Endometrial microvascular endothelial cells (primary cell): ENCODE results near the gene DHX35. TPM values are rescaled to one million over a fixed set of nuclear protein-coding genes. Genes with fewer than 3 reads are reported as not detected.

Experiments
- in situ Hi-C: cut with HindIII; loops from 2 replicates; pipeline ENCODE4 v1.10.0; 2017; ENCODE audit warnings: low sequenced_read_pairs, low pct_unique_long_range_greater_than_20kb; ENCODE audit errors: inconsistent ontology term
- total RNA-seq: library from RNA; depleted of rRNA; stranded (reverse); fragments of >200 nt; gene quantifications from one replicate; pipeline ENCODE4 v1.2.3, GENCODE V29; 2015; ENCODE audit errors: inconsistent ontology term

DHX35 gene
- total RNA-seq, 1 donor from 2014 or later = 11.2 TPM

GRCh38 chr20:38999965-39000910 is 38.1 kb downstream of the DHX35 start:
- in situ Hi-C loops = no loop called here

- in situ Hi-C loops = no loop called here
Measured at GRCh38 chr20:39004508-39004907, 42.4 kb downstream of the DHX35 start.

- in situ Hi-C loops = no loop called here
Measured at GRCh38 chr20:39009348-39009747, 47.2 kb downstream of the DHX35 start.

- in situ Hi-C loops = no loop called here
Measured at GRCh38 chr20:39010496-39010895, 48.4 kb downstream of the DHX35 start.

- in situ Hi-C loops = no loop called here
Measured at GRCh38 chr20:39013662-39014109, 51.5 kb downstream of the DHX35 start.

- in situ Hi-C loops = no loop called here
Measured at GRCh38 chr20:39016041-39016440, 53.9 kb downstream of the DHX35 start.

GRCh38 chr20:39016506-39016905 is 54.4 kb downstream of the DHX35 start:
- in situ Hi-C loops = no loop called here

- in situ Hi-C loops = no loop called here
Measured at GRCh38 chr20:39019027-39019426, 56.9 kb downstream of the DHX35 start.

- in situ Hi-C loops = no loop called here
Measured at GRCh38 chr20:39019805-39020325, 57.7 kb downstream of the DHX35 start.

GRCh38 chr20:39021748-39022147 is 59.6 kb downstream of the DHX35 start:
- in situ Hi-C loops = no loop called here

GRCh38 chr20:39025883-39026282 is 63.7 kb downstream of the DHX35 start:
- in situ Hi-C loops = no loop called here

- in situ Hi-C loops = no loop called here
Measured at GRCh38 chr20:39029364-39029763, 67.2 kb downstream of the DHX35 start.

- in situ Hi-C loops = no loop called here
Measured at GRCh38 chr20:39032997-39033396, 70.9 kb downstream of the DHX35 start.

- in situ Hi-C loops = no loop called here
Measured at GRCh38 chr20:39036011-39036410, 73.9 kb downstream of the DHX35 start.

GRCh38 chr20:39036851-39037250 is 74.7 kb downstream of the DHX35 start:
- in situ Hi-C loops = no loop called here

GRCh38 chr20:39038047-39038446 is 75.9 kb downstream of the DHX35 start:
- in situ Hi-C loops = no loop called here

GRCh38 chr20:39038495-39038894 is 76.4 kb downstream of the DHX35 start:
- in situ Hi-C loops = no loop called here

- in situ Hi-C loops = no loop called here
Measured at GRCh38 chr20:39039261-39039660, 77.1 kb downstream of the DHX35 start.

- in situ Hi-C loops = no loop called here
Measured at GRCh38 chr20:39040116-39040515, 78.0 kb downstream of the DHX35 start.

- in situ Hi-C loops = no loop called here
Measured at GRCh38 chr20:39041067-39041466, 78.9 kb downstream of the DHX35 start.
